Suppressor macrophage treated with lipopolysaccharide for 4 hours (primary cell): ENCODE data around the gene NDUFA11.
A peak's percentile ranks its signal among the peaks of the same experiment; 100 is the strongest.
"Not testable (repeated sequence)": the region's sequence is repeated elsewhere in the genome, so short reads cannot be mapped to it uniquely, and the experiment has no call there.

Experiments
- DNase-seq: peaks from one replicate; pipeline ENCODE4 v3.0.0-alpha.2; 2020

The NDUFA11 gene

GRCh38 chr19:5884065-5884811 lies 19.4 kb downstream of the NDUFA11 start:
- DNase-seq, result peak; percentile 67

GRCh38 chr19:5883157-5883873 lies 20.3 kb downstream of the NDUFA11 start:
- not testable (repeated sequence) for DNase-seq

GRCh38 chr19:5882421-5882968 lies 21.1 kb downstream of the NDUFA11 start:
- DNase-seq, result no peak

GRCh38 chr19:5881543-5882299 lies 21.9 kb downstream of the NDUFA11 start:
- no peak for DNase-seq

GRCh38 chr19:5880604-5881078 lies 22.9 kb downstream of the NDUFA11 start:
- no peak for DNase-seq

GRCh38 chr19:5880196-5880595 lies 23.4 kb downstream of the NDUFA11 start:
- no peak for DNase-seq

GRCh38 chr19:5877882-5878281 lies 25.7 kb downstream of the NDUFA11 start:
- no peak for DNase-seq

GRCh38 chr19:5877427-5877826 lies 26.2 kb downstream of the NDUFA11 start:
- DNase-seq, result no peak

GRCh38 chr19:5874496-5874895 lies 29.1 kb downstream of the NDUFA11 start:
- peak; percentile 30 for DNase-seq

GRCh38 chr19:5873617-5874199 lies 29.9 kb downstream of the NDUFA11 start:
- DNase-seq, result no peak

GRCh38 chr19:5870986-5871394 lies 32.6 kb downstream of the NDUFA11 start:
- no peak for DNase-seq

- no peak for DNase-seq
These were observed 36.1 kb downstream of the NDUFA11 start for GRCh38 chr19:5867201-5868136.

- DNase-seq, result no peak
These were observed 37.8 kb downstream of the NDUFA11 start for GRCh38 chr19:5865772-5866171.

- no peak for DNase-seq
These were observed 38.7 kb downstream of the NDUFA11 start for GRCh38 chr19:5864725-5865486.

- DNase-seq, result no peak
These were observed 39.4 kb downstream of the NDUFA11 start for GRCh38 chr19:5864013-5864720.

- DNase-seq, result no peak
These were observed 40.4 kb downstream of the NDUFA11 start for GRCh38 chr19:5863030-5863665.

- no peak for DNase-seq
These were observed 46.1 kb downstream of the NDUFA11 start for GRCh38 chr19:5857203-5858081.

- DNase-seq, result not testable (repeated sequence)
These were observed 48.4 kb downstream of the NDUFA11 start for GRCh38 chr19:5855151-5855550.

GRCh38 chr19:5854121-5854520 lies 49.5 kb downstream of the NDUFA11 start:
- DNase-seq, result not testable (repeated sequence)
